K562 (cell line): ENCODE measurements around the gene SLC30A10. TPM values are rescaled to one million over a fixed set of nuclear protein-coding genes. Genes with fewer than 3 reads are reported as not detected.

Experiments used
- ARID3B ChIP-seq: fragments of 250-450 bp; sonication (Bioruptor Pico); IDR thresholded peaks from 2 replicates; pipeline ENCODE4 v1.4.0; 2020; ENCODE audit warnings: borderline replicate concordance
- FOXK1 ChIP-seq: sonication (generic); formaldehyde crosslinking; IDR thresholded peaks from 2 replicates; pipeline ENCODE4 v1.8.0; 2022; ENCODE audit warnings: missing genetic modification reagents, mild to moderate bottlenecking, borderline replicate concordance
- GTF3C2 ChIP-seq: IDR thresholded peaks from 3 replicates; pipeline ENCODE4 v1.6.1; 2011; ENCODE audit warnings: borderline replicate concordance, mild to moderate bottlenecking, moderate library complexity; ENCODE audit not compliant: insufficient read length; ENCODE audit errors: extremely low read depth
- IRF1 ChIP-seq: sonication (generic); formaldehyde crosslinking; IDR thresholded peaks from 2 replicates; pipeline ENCODE4 v1.8.0; 2022; ENCODE audit warnings: missing genetic modification reagents, mild to moderate bottlenecking, borderline replicate concordance
- MAFK ChIP-seq: IDR thresholded peaks from 2 replicates; pipeline ENCODE4 v1.6.1; 2011; ENCODE audit warnings: low read length, improper control_type of control experiment
- MTA2 ChIP-seq: fragments of 450-650 bp; IDR thresholded peaks from 2 replicates; pipeline ENCODE4 v1.6.1; 2016; ENCODE audit warnings: low read depth
- PCBP2 ChIP-seq: fragments of 200-400 bp; formaldehyde crosslinking; IDR thresholded peaks from 2 replicates; pipeline ENCODE4 v1.6.1; 2018; ENCODE audit warnings: low read length, low read depth, mild to moderate bottlenecking, moderate library complexity; ENCODE audit not compliant: poor library complexity, severe bottlenecking
- SAFB2 ChIP-seq: fragments of 200-400 bp; formaldehyde crosslinking; IDR thresholded peaks from 2 replicates; pipeline ENCODE4 v1.6.1; 2018; ENCODE audit warnings: borderline replicate concordance, low read length, low read depth, moderate library complexity; ENCODE audit not compliant: severe bottlenecking
- SMARCC2 ChIP-seq: fragments of 450-650 bp; IDR thresholded peaks from 2 replicates; pipeline ENCODE4 v1.6.1; 2017; ENCODE audit warnings: antibody characterized with exemption, moderate library complexity, mild to moderate bottlenecking, low read depth
- SP2 ChIP-seq: IDR thresholded peaks from 2 replicates; pipeline ENCODE4 v1.6.1; 2011; ENCODE audit warnings: mild to moderate bottlenecking, low read depth, low read length, moderate library complexity; ENCODE audit not compliant: poor library complexity, severe bottlenecking; ENCODE audit errors: extremely low read depth
- SRF ChIP-seq, 2 experiments: fragments of 250-450, 450-650 bp in 1 of 2; sonication (Bioruptor Pico) in 1 of 2; sonication (generic) in 1 of 2; formaldehyde crosslinking; IDR thresholded peaks; 2 replicates each; pipeline versions ENCODE4 v1.5.0 to v1.5.1; 2020 to 2022; ENCODE audit warnings: mild to moderate bottlenecking in 1 of 2, missing genetic modification reagents in 1 of 2
- TEAD4 ChIP-seq, 2 experiments: sonication (generic) in 1 of 2; formaldehyde crosslinking in 1 of 2; IDR thresholded peaks; 2 replicates each; pipeline versions ENCODE4 v1.6.1 to v1.8.0; 2012 to 2022; ENCODE audit warnings: borderline replicate concordance in 1 of 2, inconsistent platforms in 1 of 2, low read length in 1 of 2, mild to moderate bottlenecking in 1 of 2, missing genetic modification reagents in 1 of 2
- THAP7 ChIP-seq: fragments of 250-450 bp; sonication (Bioruptor Pico); IDR thresholded peaks from 2 replicates; pipeline ENCODE4 v1.5.0; 2021
- XRCC4 ChIP-seq: IDR thresholded peaks from one replicate; pipeline ENCODE4 v1.6.1; 2011; ENCODE audit not compliant: insufficient read depth, insufficient read length; ENCODE audit errors: extremely low read depth
- ZKSCAN1 ChIP-seq: fragments of 150-350 bp; IDR thresholded peaks from 2 replicates; pipeline ENCODE4 v1.6.1; 2016; ENCODE audit warnings: low read depth, low read length
- ZKSCAN3 ChIP-seq: fragments of 250-450 bp; sonication (Bioruptor Pico); IDR thresholded peaks from 2 replicates; pipeline ENCODE4 v1.4.0; 2020
- ZNF12 ChIP-seq: sonication (generic); formaldehyde crosslinking; IDR thresholded peaks from 2 replicates; pipeline ENCODE4 v1.4.0; 2020; ENCODE audit warnings: mild to moderate bottlenecking, missing genetic modification reagents
- ZNF133 ChIP-seq: fragments of 250-450 bp; sonication (Bioruptor Pico); IDR thresholded peaks from 2 replicates; pipeline ENCODE4 v1.4.0; 2020; ENCODE audit warnings: mild to moderate bottlenecking
- ZNF444 ChIP-seq: fragments of 250-450 bp; sonication (Bioruptor Pico); IDR thresholded peaks from 2 replicates; pipeline ENCODE4 v1.4.0; 2020; ENCODE audit warnings: mild to moderate bottlenecking, moderate library complexity
- ZNF589 ChIP-seq: fragments of 200-800 bp; sonication (Bioruptor generic); IDR thresholded peaks from 2 replicates; pipeline ENCODE4 v1.6.1; 2016; ENCODE audit warnings: low read depth, missing genetic modification characterization, missing compliant biosample characterization
- ZNF695 ChIP-seq: fragments of 450-650 bp; formaldehyde crosslinking; IDR thresholded peaks from 2 replicates; pipeline ENCODE4 v1.4.0; 2020; ENCODE audit warnings: mild to moderate bottlenecking, moderate library complexity
- polyA plus RNA-seq, 8 experiments: library from polyadenylated mRNA; depleted of rRNA in 4 of 8; stranded (reverse) in 5 of 8; unstranded in 3 of 8; fragments of >200 nt; fragmentation: Nextera tagmentation in 2 of 8; fragmentation: Illumina TruSeq in 1 of 8; extraction: Ambion mirVana in 2 of 8; extraction: Trizol in 1 of 8; gene quantifications; 2 replicates each; pipeline versions ENCODE4 v1.2.1 to v1.2.3, GENCODE V29; 2011 to 2014; ENCODE audit warnings: inconsistent platforms in 1 of 8, missing spikeins in 1 of 8
- total RNA-seq, 7 experiments: library from RNA; depleted of rRNA in 6 of 7; stranded (reverse); fragments of >200 nt in 6 of 7; fragmentation: Illumina TruSeq in 2 of 7; extraction: Trizol in 2 of 7; gene quantifications; 2 replicates each; pipeline versions ENCODE4 v1.2.1 to v1.2.3, GENCODE V29; 2011 to 2021; ENCODE audit warnings: low replicate concordance in 1 of 7

SLC30A10 gene
- total and polyA plus RNA-seq, 9 of the 15 experiments (the other 6 are each of a cell fraction or from before 2014, with no cell fraction given) = 2.6 to 11.3 (median 7.1) TPM

- TF ChIP-seq XRCC4 = no peak
- peak; percentile 89 for TF ChIP-seq SMARCC2
- peak; percentile 99 for TF ChIP-seq TEAD4 (IDR thresholded peaks at IDR 0.05; ENCODE audit: low read length)
- TF ChIP-seq TEAD4 (CRISPR knock-in tag; IDR thresholded peaks at IDR 0.05; ENCODE audit: borderline replicate concordance) = no peak
- TF ChIP-seq FOXK1 (CRISPR knock-in tag) = no peak
- TF ChIP-seq SRF (CRISPR knock-in tag; IDR thresholded peaks at IDR 0.05) = peak in 1 of 2 experiments; percentile 56; a peak in 1 of 4 replicates
- no peak for TF ChIP-seq SP2
- no peak for TF ChIP-seq GTF3C2
- no peak for TF ChIP-seq SAFB2
- no peak for TF ChIP-seq ZNF695 (CRISPR knock-in tag)
- TF ChIP-seq ARID3B (CRISPR knock-in tag) = no peak
- TF ChIP-seq MTA2 = peak; percentile 98
- no peak for TF ChIP-seq PCBP2
- no peak for TF ChIP-seq ZNF444 (CRISPR knock-in tag)
- TF ChIP-seq ZNF133 (CRISPR knock-in tag) = no peak
- TF ChIP-seq ZKSCAN3 = no peak
- no peak for TF ChIP-seq ZNF12 (CRISPR knock-in tag)
- TF ChIP-seq THAP7 = no peak
- TF ChIP-seq ZKSCAN1 = peak; percentile 72
- peak; percentile 38; the same call in 1 of the 2 replicates for TF ChIP-seq ZNF589 (CRISPR knock-in tag)
- no peak for TF ChIP-seq IRF1 (CRISPR knock-in tag)
- TF ChIP-seq MAFK = no peak
Measured at GRCh38 chr1:219906924-219907771, 21.2 kb downstream of the SLC30A10 start (continued).
